ENCODE measurements around the gene GRXCR2.

Gene GRXCR2

DNA sequence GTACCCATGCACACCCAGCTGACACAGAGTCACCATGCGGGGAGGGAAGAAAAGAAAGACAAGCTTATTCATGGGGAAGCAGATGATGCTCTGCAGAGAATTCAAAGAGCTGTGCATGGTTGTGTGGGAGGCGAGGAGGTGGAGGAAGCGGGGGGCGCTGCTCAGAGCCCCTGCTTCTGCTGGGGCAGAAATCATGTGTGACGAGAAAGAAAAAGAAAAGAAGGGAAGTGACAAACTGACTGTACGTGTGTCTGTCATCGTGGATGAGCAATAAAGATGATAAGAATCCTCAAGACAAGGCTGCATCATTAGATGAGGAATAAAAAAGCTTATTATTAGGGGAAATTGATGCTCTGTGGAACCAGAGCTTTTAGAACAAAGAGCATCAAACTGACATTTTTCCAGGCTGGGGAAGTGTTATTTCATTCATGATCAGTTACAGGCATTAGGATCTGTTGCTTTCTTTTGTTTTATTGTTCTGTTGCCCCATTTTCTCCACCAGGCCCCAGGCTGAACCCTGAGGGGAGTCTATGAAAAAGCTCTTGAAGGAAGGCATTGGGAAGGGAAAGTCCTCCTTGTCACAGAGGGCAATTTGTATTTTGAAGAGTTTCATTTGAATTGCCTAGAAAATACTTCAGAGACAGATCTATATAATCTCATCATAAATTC lies 43.3 kb upstream of the GRXCR2 start:
- H3K27ac ChIP-seq: no peak overlapping the region
- TF ChIP-seq, protein P1, sequence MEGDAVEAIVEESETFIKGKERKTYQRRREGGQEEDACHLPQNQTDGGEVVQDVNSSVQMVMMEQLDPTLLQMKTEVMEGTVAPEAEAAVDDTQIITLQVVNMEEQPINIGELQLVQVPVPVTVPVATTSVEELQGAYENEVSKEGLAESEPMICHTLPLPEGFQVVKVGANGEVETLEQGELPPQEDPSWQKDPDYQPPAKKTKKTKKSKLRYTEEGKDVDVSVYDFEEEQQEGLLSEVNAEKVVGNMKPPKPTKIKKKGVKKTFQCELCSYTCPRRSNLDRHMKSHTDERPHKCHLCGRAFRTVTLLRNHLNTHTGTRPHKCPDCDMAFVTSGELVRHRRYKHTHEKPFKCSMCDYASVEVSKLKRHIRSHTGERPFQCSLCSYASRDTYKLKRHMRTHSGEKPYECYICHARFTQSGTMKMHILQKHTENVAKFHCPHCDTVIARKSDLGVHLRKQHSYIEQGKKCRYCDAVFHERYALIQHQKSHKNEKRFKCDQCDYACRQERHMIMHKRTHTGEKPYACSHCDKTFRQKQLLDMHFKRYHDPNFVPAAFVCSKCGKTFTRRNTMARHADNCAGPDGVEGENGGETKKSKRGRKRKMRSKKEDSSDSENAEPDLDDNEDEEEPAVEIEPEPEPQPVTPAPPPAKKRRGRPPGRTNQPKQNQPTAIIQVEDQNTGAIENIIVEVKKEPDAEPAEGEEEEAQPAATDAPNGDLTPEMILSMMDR (conservative IDR thresholded peaks at IDR 0.05): no peak
- no peak for TF ChIP-seq ZFX (IDR thresholded peaks at IDR 0.05)

DNA sequence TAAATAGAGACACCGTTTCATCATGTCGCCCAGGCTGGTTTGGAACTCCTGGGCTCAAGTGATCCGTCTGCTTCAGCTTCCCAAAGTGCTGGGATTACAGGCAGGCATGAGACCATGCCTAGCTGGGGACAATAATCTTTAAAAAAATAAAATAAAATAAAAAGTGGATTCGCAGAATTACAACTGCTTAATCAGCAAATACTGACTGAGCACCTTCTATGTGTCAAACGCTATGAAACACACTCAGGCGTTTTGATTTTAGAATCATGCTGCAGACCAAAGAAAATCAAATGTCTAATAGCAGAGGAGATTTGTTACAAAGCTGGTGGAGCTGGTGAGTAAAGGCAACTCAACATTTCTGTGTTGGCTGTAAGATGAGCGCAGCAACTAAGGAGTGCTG lies 40.9 kb upstream of the GRXCR2 start:
- no peak for TF ChIP-seq ZFX (IDR thresholded peaks at IDR 0.05)
- TF ChIP-seq, protein P1 (conservative IDR thresholded peaks at IDR 0.05): no peak

DNA sequence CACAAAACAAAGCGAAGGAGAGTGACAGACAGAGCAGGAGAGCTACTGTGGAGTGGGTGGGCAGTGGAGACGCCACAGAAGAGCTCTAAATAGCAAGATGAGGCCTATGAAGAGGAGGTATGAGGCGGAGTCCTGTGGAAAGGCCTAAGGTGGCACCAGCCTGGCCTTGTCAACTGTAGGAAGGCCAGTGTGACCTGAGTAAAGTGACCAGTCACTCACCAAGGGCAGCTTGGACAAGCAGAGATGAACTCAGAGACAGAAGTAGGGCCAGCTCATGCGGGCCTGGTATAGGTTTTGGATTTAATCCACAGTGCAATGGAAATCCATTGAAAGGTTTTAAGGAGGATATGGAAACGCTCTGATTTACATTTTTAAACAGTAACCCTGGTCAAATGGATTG lies 39.8 kb upstream of the GRXCR2 start:
- TF ChIP-seq ZFX (IDR thresholded peaks at IDR 0.05): no peak
- TF ChIP-seq, protein P1 (conservative IDR thresholded peaks at IDR 0.05): no peak
- H3K27ac ChIP-seq: no peak overlapping the region

More for the DNA sequence above, 40.9 kb upstream of the GRXCR2 start:
- no peak overlapping the region for H3K27ac ChIP-seq

DNA sequence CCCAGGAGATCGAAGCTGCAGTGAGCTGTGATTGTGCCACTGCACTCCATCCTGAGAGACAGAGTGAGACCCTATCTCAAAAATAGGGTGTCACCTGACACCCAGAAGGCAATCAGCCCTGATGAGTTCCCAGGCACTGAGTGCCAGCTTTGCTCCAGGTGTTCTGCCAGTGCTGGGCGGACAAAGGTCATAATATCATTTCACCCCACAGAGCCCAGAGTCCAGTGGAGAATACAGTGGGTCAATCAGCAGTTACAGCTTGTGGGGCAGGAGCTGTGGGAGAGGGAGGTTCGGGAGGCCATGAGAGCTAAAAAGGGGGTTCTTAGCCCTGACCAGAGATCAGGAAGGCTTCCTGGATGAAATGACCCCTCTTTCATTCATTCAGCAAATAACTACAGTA lies 39.2 kb upstream of the GRXCR2 start:
- H3K27ac ChIP-seq: no peak overlapping the region
- TF ChIP-seq, protein P1 (conservative IDR thresholded peaks at IDR 0.05): no peak
- no peak for TF ChIP-seq ZFX (IDR thresholded peaks at IDR 0.05)

DNA sequence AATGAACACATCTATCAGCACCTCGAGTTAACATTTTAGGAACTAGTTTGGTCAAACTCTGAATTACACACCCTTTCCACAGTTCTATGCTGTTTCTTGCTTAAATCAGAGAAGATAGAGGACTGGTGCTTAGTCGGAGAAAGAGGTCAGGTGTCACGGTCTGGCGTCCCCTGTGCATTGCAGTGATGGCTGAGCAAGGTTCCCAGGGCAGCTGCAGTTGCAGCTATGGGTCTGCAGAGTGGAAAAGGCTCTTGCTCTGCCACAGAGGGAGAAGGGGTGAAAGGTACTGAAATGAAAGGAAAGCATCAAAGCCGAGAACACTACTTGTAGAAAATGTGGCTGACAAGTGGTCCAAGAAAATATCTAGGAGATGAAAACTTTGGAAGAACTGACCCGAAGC lies 38.4 kb upstream of the GRXCR2 start:
- no peak overlapping the region for H3K27ac ChIP-seq
- TF ChIP-seq, protein P1 (conservative IDR thresholded peaks at IDR 0.05): no peak
- TF ChIP-seq ZFX (IDR thresholded peaks at IDR 0.05): no peak

DNA sequence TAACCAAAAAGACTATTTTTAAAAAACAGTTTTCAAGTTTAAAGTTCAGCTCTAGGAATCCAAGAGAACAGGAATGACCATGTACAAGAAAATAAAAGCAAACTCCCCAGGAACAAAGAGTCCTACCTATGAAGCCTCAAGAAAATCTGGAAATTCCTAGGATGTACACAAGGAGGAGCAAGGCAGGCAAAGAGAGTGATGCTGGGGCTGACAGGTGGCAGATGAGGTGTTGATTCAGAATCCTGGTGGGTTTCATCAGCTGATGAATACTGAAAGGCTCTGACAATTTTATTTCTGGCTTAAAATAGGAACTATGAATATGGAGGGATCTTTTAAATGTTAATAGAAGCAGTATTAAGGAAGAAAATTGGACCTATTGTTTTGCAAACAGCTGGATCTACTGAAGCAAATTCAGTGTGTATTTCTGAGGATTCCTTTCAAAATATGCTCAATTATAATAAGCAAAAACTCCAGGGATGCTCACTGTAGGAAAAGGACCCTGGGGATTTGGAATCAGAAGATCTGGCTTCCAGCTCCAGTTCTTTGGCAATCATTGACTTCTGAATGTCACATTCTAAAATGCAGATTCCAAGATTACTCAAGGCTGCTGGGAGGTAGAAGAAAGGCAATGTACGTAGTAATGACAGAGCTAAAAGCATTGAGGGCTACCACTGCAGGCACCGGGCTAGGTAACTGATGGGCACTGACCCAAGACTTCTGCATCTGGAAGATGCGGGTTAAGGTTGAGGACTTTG lies 35.6 kb upstream of the GRXCR2 start:
- TF ChIP-seq, protein P1 (conservative IDR thresholded peaks at IDR 0.05): peak; percentile 42
- no peak for TF ChIP-seq ZFX (IDR thresholded peaks at IDR 0.05)
- H3K27ac ChIP-seq: no peak overlapping the region

DNA sequence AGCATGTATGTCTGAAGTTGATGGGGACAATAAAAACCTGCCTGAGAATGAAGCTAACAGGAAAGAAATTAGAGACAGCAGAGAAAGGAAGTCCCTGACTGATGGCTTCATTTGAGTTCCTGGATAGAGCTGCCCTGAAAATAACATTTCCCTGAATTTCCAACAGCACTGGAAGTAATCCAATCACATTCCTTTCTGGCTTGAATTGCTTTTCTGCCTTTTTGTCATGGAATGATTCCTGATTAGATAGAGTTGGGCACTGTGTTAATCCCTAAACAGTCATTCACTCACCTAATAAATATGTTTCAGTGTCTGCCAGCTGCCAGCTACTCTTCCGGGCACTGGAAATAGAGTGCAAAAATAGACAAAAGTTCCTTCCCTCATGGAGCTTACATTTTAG lies 33.6 kb upstream of the GRXCR2 start:
- no peak for TF ChIP-seq ZFX (IDR thresholded peaks at IDR 0.05)
- TF ChIP-seq, protein P1 (conservative IDR thresholded peaks at IDR 0.05): no peak
- H3K27ac ChIP-seq: no peak overlapping the region
